SW480 (cell line): ENCODE results near the gene CDCA5.

ENCODE experiments used
- DNase-seq: peaks from one replicate; pipeline ENCODE4 v3.0.0-alpha.2; 2016; ENCODE audit warnings: low spot score

Gene CDCA5

GRCh38 chr11:65071907-65072630, 11.8 kb downstream of the CDCA5 start:
- no peak for DNase-seq

GRCh38 chr11:65069217-65069616, 14.6 kb downstream of the CDCA5 start:
- no peak for DNase-seq

GRCh38 chr11:65067446-65067845, 16.4 kb downstream of the CDCA5 start:
- DNase-seq: no peak

GRCh38 chr11:65066805-65067291, 17.0 kb downstream of the CDCA5 start:
- no peak for DNase-seq

GRCh38 chr11:65066315-65066714, 17.5 kb downstream of the CDCA5 start:
- DNase-seq: no peak

GRCh38 chr11:65065851-65066250, 18.0 kb downstream of the CDCA5 start:
- no peak for DNase-seq

GRCh38 chr11:65064847-65065240, 19.0 kb downstream of the CDCA5 start:
- no peak for DNase-seq

GRCh38 chr11:65063532-65063931, 20.3 kb downstream of the CDCA5 start:
- no peak for DNase-seq

- no peak for DNase-seq
Observed at GRCh38 chr11:65060913-65061408, 22.9 kb downstream of the CDCA5 start.

- no peak for DNase-seq
Observed at GRCh38 chr11:65059959-65060824, 23.6 kb downstream of the CDCA5 start.

GRCh38 chr11:65059523-65059922, 24.3 kb downstream of the CDCA5 start:
- no peak for DNase-seq

GRCh38 chr11:65058419-65059054, 25.3 kb downstream of the CDCA5 start, which contains the start of gene NAALADL1:
Gene NAALADL1, minus strand, starts transcription at chr11:65058553. Its CDS starts 32 bp downstream, at chr11:65058521.
- DNase-seq: peak; percentile 39

- no peak for DNase-seq
Observed at GRCh38 chr11:65058012-65058411, 25.8 kb downstream of the CDCA5 start.

- no peak for DNase-seq
Observed at GRCh38 chr11:65057526-65057925, 26.3 kb downstream of the CDCA5 start.

GRCh38 chr11:65056999-65057398, 26.8 kb downstream of the CDCA5 start:
- no peak for DNase-seq

GRCh38 chr11:65055538-65055937, 28.3 kb downstream of the CDCA5 start:
- no peak for DNase-seq

- no peak for DNase-seq
Observed at GRCh38 chr11:65053827-65054508, 29.9 kb downstream of the CDCA5 start.

GRCh38 chr11:65051398-65051858, 32.4 kb downstream of the CDCA5 start:
- no peak for DNase-seq

- DNase-seq: no peak
Observed at GRCh38 chr11:65047581-65048422, 36.0 kb downstream of the CDCA5 start.

- no peak for DNase-seq
Observed at GRCh38 chr11:65045728-65046127, 38.1 kb downstream of the CDCA5 start.

- DNase-seq: no peak
Observed at GRCh38 chr11:65045061-65045460, 38.8 kb downstream of the CDCA5 start.
